GM04503 (cell line): Measurements from ENCODE around the gene AQP9.

Experiments
- DNase-seq: peaks from one replicate; pipeline ENCODE4 v3.0.0-alpha.2; 2012; ENCODE audit warnings: low read depth

Gene AQP9

DNA sequence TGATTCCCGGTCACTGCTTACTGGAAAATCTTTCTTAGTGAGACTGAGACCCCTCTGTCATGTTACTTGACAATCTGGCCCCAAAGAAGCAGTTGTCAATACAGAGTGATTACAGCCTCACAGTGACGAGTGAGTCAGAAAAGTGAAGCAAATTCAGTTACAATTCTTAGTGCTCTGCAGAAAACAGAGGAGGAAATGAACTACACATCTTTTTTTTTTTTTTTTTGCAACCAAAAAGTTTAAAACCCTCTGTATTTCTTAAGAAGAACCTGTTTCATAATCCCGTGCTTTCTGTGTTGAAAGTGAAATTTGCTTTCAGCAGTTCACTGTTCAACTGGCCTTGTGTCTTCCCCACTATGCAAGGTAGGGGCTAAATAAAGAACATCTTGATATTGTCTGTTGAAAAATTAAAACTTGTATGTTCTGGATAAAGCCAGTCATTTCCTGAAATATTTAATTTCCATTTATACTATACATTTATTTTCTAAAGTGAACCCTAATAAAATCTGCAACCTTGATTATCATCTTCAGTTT is 1.9 kb downstream of the AQP9 start:
- DNase-seq, result no peak

DNA sequence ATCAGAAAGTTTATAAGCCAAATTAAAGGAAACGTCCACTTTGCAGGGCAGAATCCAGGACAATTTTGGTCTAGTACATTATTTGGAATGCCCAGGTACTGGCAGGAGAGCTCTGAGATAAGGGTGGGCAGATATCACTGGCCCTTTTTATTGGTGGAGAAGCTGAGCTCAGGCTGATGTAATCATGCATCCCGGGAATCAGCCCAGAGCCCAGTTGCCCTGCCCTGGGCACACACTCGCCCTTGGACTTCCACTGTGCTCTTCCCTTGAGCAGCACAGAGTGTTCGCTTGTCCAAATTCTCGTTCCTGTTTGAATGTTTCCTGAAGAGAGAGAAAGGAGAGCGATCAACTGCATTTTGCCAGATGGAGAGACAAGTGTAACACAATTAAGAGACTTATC is 3.7 kb downstream of the AQP9 start:
- DNase-seq, result no peak

DNA sequence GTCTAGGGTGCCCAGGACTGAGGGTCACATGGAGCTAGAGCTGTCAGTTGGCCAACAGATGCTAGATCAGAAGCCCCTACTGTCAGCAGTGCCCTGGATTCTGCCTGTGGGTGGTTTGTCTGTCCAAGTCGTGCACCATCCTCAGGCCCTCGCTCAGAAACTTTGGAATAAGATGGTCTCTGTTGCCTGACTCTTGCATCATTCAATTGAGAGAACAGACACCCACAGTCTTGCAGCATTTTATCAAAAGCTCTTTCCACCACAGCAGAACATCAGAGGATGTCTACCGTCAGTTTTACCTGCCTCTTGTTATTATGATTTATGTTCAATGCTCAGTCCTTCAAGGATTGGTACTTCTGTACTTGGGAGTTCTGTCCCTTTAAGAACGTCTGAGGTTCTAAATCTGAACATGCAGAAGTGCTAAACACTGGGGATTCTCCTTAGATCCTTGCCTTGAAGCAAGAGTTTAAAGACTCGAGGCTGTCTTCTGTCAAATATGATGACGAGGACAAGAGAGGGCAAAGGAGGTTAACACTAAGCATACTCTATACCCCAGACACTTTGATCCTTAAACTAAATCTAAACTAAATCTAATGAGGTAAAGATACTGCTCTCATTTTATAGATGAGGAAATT is 4.8 kb downstream of the AQP9 start:
- DNase-seq, result no peak

DNA sequence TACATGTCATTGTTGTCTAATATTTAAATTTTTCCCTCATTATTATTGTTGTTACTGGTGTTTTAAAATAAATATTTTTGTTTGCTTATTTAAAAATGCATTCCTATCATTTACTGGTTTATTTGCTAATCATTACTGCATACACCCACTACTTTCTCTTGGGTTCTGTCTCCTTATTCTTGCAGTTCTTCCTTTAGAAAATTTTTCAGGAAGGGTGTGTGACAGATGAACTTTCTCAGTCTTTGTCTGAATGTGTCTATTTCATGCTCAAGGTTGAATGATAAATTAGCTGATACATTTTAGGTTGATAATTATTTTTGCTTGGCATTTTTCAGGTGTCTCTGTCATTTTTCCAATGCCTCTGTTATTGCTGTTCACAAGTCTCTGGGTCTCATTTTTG is 7.4 kb downstream of the AQP9 start:
- DNase-seq, result no peak

DNA sequence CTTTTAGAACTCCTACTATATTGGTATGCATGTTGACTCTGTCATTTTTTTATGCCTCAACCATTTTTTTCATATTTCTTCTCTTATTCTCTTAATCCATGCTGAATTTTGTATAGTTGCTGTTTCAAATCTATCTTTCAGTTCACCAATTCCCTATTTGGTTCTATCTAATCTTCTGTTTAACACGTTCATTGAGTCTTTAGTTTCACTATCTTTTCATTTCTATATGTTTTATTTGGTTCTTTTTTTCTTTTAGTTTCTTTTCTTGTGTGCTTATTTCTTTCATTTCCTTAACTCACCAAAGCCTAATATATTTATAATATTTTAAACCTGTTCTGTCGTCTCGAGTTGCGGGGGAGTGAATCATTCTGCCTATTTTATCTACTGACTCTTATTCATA is 8.0 kb downstream of the AQP9 start:
- DNase-seq, result no peak

DNA sequence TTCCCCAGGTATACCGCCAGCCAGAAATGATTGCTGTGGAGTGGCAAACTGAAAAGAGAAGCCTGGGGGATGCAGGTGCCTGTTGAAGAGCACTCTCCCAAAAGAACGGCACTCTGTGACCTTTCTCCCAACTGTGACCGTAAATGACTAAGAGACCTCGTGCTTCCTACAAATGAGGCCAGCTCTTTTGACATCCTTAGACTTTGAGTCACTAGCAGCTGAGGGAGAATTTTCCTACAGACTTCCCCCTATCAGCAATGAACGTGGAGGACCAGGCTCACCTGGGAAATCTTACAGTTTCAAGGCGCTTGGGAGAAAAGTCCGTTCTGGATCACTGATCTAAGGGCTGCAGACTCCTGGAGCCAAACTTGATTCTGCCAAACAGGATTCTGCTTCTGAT is 8.6 kb downstream of the AQP9 start:
- DNase-seq, result no peak

DNA sequence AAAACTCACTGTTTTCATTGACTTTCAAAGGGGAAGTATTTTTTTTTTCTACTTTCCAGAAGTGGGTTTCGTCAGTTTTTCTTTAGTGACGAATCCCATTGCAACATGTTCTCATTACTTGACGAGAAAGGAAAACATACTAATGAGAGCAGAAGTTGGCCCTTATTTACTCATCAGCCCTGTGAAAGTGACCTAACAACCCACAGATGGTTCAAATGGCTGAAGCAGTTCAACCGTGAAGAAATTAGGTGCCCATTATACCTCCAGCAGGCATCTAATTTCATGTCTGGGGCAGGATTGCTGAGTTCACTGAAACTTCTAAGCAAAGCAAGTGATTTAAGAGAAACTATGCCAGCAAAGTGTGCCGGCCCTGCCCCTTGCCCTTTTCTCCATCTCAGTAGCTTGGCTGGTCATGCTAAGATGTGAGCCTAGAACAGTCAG is 9.0 kb downstream of the AQP9 start:
- no peak for DNase-seq

DNA sequence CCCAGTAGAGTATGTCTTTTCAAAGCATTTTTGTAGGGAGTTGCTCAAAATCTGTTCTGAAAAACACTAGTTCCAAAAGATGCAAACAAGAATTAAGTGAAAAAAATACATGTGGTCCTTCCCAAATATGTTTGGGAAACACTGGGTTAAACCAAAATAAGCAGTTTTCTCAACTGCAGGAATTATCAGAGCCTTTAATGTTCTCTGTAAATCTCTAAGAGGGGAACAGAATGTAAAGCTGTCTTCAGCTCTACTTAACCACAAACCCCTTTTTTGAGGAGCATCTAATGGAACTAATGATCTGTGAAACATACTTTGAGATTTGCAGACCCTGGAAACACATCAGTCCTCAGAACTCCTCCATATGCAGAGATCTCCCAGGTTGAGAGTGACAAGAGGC is 9.9 kb downstream of the AQP9 start:
- no peak for DNase-seq

DNA sequence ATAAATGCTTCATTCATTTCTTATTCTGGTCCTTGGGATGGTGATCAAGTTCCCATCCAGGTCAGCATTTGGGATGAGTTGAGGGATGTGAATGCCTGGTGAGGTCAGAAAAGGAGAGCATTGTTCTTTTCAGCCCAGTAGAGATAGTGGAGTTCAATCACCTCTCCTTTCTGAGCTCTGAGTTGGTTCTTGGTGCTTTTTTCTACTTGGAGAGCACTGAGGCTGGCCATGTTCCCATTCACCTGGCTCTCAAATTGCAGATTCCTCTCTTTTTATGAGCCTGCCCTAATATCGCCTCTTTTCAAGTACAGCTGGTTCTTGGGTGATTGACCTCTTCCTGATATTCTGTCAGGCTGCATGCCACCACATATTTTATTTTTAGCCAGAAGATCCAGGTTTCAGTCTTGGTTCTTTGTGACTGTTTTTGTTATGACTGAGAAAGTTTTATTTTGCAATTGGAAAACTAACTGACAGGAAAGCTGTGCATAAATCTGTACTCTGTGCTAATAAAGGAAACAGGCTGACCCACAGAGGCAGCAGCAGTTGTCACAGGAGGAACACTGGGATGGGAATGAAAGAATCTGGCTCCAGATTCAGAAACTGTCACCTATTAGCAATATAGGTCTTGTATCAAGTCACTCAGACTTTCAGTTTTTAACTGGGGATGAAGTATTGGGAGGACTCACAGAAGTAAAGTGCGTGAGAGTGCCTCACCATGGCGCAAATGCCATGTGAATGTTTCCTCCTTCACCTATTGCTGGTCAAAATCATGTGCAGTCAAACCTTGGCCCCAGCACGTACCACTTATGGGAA is 10.7 kb downstream of the AQP9 start:
- no peak for DNase-seq

DNA sequence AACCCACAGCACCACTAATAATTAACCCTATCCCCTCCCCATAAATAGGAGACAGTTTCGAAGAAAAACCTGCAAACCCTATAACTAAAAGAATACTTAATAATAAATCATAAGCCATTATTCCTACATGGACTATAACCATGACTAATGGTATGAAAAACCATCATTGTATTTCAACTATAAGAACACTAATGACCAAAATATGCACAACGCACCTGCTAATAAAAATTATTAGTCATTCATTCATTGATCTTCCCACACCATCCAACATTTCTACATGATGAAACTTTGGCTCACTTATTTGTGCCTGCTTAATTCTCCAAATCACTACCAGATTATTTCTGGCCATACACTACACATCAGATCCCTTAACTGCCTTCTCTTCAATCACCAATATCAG is 16.6 kb downstream of the AQP9 start:
- DNase-seq, result no peak

DNA sequence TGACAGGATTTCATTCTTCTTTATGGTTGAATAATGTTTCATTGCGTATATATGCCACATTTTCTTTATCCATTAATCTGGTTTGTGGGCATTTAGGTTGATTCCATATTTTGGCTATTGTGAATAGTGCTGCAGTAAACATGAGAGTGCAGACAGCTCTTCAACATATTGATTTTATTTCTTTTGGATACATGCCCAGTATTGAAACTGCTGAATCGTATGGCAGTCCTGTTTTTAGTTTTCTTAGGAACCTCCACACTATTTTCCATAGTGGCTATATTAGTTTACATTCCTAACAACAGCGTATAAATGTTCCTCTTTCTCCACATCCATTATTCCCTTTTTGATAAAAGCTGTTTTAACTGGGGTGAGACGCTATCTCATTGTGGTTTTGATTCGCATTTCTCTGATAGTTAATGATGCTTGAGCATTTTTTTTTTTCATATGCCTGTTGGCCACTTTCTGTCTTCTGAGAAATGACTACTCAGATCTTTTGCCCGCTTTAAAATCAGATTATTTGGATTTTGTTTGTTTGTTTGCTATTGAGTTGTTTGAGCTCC is 21.7 kb downstream of the AQP9 start:
- no peak for DNase-seq

DNA sequence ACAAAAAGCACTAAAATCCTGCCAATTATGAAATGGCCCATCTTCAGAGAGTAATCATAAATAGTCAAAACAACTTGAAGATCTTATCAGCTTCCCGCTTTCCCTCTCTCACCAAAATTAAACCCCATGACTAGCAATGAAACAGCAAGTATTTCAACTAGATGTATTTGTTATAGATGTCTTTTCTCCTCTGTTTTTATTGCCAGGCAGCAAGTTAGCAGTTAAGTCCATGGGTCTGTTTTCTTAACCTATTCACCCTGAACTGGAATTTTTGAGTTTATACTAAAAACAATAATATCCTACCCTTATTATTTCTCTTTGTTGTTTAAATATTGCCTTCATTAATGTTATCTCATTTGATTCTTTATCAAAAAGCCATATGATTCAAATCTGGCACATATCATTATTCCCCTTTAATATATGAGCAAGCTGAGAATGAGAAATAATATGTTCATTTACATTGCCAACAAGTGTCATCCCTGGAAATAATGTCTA is 23.3 kb downstream of the AQP9 start:
- no peak for DNase-seq

DNA sequence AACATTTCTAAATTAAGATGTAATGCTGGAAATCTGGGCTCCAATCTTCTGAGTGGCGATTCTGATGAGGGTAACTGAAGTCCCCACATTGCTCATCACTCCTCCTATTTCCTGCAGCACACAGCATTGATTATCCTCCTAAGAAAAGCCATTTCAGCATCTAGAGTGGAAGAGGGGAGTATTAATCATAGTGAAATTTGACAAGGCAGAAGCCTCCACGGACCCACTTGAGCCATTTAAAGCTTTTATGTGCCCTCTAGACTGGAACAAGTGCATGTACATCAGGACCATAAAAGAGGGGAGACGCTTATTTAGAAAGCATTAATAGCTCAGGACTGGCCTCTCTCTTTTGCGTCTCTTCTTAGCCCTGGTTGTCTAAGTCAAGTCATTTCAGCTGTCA is 25.8 kb downstream of the AQP9 start:
- no peak for DNase-seq

DNA sequence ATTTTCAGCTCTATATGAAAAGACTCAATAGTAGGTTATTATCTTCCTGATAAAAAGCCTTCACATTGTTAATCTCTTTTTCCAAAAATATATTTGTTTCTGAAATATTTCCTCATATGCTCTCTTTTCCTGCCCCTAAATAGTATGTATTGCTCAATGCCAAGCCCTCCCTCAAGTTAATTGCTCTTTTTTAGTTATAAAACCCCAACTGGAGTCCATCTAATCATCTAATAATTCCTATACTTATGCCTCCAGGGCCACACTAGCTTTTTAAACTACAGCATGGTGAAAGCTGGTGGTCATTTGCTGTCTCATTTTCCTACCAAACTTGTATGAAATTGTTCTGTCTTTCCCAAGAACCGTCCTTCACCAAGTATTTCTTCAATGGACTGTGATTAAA is 26.7 kb downstream of the AQP9 start:
- no peak for DNase-seq

DNA sequence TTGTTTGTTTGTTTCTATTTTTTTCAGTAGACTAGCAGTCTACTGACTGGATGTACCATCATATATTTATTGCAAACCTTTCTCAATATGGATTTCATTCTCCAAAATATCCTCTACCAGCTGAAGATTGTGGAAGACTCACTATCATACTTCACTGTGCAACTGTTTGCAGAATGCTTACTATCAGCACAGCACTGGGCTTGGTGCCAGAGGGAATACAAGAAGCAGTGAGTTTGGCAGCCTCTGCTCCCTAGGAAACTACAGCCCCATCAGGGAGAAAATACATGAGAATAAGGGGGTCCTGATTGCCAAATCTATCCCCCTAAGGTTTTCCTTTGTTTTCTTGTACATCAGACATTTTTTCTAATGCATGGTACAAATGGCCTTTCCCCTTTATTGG is 27.5 kb downstream of the AQP9 start:
- no peak for DNase-seq

DNA sequence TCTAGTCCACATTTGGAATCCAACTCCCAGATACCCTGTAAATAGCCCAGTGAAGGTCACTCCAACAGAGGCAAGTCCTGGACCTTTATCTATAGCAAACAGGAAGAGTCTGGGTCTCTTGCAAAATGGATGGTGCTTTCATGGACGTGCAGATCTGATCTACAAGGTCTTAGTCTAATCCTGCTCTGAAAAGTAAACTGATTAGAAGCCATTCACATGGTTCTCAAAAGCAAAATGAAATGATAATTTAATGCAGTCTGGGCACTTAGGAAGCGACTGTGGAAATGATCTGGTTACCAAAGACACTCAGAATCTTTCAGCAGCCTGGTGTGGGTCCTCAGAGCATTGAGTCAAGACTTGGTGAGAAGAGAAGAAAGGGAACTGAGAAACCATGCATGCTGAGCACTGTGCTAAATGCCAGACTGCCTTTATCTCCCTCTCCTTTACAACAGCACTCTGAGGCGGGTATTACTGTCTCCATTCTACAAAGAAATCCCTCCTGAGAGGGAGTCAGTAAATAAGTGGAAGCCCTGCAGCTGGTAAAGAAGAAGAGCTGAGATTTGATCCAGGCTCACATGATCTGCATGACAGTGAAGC is 29.0 kb downstream of the AQP9 start:
- DNase-seq, result no peak

DNA sequence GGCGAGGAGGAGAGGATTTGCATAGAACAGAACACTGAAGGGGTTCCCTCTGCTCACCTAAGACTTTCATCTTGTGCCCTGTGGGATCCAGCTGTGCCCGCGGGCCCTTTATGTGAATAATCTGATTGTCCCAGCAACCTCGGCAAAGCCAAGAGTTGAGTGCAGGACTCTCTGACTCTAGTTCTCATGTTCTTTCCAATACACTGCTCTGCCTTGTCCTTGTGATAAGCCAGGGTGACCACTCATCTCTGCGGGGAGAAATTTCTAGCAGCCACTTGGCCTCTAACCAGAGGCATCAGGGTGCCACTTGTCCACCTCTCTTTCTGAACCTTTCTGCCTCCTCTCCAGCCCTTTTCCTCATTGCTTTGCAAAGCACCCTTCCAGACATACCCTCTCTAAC is 31.8 kb downstream of the AQP9 start:
- no peak for DNase-seq

DNA sequence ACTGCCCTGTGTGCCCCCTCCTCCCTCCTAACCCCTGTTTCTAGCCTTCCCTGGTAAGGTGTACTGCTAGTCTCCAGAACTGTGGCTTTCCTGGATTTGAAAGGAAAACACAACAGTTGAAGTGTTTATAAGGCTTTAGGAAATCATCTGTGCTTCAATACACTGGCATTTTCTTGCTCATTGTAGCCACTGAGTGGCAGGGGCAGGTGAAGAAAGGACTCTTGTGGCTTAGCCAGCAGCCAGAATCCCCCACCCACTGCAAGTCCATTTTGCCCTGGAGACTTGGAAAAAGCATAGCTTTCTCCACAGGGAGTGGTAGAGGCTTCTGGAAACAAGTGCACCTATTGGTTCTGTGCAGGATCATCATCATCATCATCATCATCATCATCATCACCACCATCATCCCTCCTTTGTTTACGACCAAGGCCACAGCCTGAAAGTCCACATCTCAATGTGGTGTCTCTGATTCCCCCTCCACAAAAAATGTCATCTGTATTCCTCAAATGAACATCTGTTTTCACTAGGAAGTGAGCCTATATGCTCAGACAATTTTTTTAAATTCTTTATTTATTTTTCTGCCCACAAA is 33.4 kb downstream of the AQP9 start:
- DNase-seq, result no peak

DNA sequence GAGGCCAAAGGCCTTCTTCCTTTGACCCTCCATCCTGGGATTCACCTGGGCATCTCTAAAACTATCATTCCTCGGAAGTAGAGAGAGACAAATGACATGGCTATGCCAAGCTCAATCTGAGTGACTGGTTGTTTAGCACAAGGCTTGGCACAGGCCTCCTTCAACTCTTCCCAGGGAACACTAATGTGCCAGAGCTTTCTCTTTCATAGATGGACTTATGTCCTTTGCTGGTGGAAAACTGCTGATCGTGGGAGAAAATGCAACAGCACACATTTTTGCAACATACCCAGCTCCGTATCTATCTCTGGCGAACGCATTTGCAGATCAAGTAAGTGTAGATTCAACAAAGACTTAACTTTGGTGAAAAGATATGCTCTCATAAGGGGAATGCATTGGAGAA is 36.5 kb downstream of the AQP9 start:
- DNase-seq, result no peak

DNA sequence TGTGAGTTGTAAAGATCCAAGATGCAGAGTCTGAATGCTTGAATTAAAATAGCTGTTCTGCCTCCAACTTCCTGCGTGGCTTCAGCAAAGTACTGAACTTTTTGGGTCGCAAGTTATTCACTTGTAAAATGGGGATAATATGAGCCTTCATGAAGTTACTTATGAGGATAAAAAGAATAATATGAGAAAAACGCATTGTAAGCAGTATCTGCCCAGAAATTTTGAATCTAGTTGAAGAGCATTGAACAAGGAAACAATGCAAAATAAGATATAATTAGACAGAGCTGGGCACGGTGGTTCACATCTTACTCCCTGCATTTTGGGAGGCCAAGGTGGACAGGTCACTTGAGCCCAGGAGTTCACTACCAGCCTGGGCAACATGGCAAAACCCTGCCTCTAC is 37.8 kb downstream of the AQP9 start:
- DNase-seq, result no peak

DNA sequence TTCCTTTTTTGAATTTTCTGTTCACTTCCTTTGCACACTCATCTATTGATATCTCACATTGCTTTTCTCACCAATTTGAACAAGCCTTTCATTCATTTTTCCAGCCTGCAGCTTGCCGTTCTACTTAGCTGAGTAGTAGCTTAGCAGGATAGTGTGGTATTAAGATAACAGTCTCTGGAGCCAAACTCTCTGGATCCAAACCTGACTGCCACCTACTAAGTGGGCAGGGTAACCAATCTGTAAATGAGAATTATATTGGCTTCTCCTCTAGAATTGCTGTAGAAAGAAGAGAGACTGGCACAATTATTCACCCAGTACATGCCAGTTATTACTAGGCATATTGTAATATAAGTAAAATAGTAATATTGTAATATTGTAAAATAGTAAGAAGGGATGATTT is 40.5 kb downstream of the AQP9 start:
- no peak for DNase-seq

DNA sequence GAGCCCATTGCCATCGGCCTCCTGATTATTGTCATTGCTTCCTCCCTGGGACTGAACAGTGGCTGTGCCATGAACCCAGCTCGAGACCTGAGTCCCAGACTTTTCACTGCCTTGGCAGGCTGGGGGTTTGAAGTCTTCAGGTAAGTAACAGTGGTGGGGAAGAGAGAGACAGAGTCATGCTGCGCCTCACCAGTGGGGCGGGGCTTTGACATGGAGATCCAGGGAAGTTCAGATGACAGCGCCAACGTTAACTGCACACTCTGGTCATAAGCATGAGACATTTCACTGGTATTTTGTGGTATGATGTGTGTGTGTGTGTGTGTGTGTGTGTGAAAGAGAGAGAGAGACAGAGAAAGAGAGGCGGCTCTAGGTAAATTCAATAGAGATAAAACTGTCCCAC is 41.0 kb downstream of the AQP9 start:
- no peak for DNase-seq
